ENCODE results near the gene CCL7.

The CCL7 gene

GRCh38 chr17:34318474-34318873 lies 48.5 kb downstream of the CCL7 start:
- in situ Hi-C loops (cut with MboI; ENCODE audit: low sequenced_read_pairs): loop anchor here (25.0 kb wide), 1 partner anchor 319 kb away; no protein-coding TSS in a partner anchor

GRCh38 chr17:34319039-34319483 lies 49.0 kb downstream of the CCL7 start, which contains the start of gene CCL8:
Gene CCL8, plus strand, starts transcription at chr17:34319435. Its CDS starts 67 bp downstream, at chr17:34319502.
- in situ Hi-C loops (cut with MboI; ENCODE audit: low sequenced_read_pairs): loop anchor here (25.0 kb wide), 1 partner anchor 318 kb away; no protein-coding TSS in a partner anchor

Data from HL-60/S4 treated with phorbol 12-myristate 13-acetate at 8.2 ng/mL for 4 days and 3 days (cell line).